Measurements from ENCODE around the gene EPN1.

EPN1 gene

DNA sequence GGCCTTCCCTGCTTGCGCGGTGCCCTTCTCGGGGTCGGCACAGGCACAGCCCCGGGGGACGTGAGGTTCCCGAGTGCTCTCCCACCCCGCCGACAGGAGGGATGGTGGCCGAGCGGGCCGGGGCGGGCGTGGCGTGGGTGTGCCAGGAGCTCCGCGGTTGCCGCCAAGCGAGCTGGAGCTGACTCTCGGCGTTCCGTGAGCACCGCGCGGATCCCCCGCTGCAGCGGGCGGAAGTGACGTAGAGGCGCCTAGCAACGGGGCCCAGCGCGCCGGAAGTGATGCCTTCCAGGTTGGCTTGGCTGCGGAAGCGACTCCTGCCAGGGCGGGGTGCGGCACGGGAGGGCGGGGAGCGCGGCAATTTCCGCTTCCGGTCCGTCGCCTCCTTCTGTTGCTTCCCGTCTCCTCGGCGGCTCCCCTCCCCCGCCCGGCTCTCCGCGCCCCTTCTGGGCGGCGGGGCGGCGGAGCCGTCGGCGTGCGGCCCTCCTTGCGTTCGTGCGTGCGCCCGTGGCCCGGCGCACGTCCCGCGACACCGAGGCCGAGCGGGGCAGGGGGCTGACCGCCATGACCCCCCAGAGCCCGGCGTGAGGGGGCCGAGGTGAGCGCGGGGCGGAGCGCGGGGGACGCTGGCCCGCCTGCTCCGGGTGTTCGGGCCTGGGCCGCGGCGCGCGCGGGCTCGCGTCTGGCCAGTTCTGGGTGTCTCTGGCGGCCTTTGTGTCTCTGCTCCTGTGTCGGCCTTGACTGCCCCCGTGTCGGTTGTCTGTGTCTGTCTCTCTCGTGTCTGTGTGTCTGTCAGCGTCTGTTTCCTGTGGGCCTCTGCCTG is at the start of gene EPN1:
EPN1 (plus strand) TSS at position 386 of the 820 bp plus-strand sequence. CDS start 3,402 bp downstream, outside the sequence.
- peak; percentile 97 for DNase-seq (ENCODE audit: low read depth)

DNA sequence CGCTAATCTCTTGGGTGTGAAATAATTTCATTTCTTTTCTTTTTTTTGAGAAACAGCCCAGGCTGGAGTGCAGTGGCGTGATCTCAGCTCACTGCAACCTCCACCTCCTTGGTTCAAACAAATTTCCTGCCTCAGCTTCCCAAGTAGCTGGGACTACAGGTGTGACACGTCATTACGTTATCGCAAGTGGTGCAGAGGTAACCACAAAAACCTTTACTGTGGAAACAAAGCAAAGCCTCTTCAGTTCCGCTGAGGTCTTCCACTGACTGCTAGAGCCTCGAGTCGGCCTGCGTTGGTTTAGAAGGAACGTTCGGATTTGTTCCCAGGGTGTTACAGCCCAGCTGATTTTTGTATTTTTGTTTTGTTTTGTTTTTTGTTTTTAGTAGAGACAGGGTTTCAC is 48.7 kb upstream of the EPN1 start:
- DNase-seq (ENCODE audit: low read depth): no peak

- DNase-seq (ENCODE audit: low read depth): peak; percentile 83
Measured at GRCh38 chr19:55632463-55632834, 42.6 kb upstream of the EPN1 start.

GRCh38 chr19:55633861-55634260 is 41.2 kb upstream of the EPN1 start:
- DNase-seq (ENCODE audit: low read depth): no peak

GRCh38 chr19:55635334-55635717 is 39.7 kb upstream of the EPN1 start:
- no peak for DNase-seq (ENCODE audit: low read depth)

DNA sequence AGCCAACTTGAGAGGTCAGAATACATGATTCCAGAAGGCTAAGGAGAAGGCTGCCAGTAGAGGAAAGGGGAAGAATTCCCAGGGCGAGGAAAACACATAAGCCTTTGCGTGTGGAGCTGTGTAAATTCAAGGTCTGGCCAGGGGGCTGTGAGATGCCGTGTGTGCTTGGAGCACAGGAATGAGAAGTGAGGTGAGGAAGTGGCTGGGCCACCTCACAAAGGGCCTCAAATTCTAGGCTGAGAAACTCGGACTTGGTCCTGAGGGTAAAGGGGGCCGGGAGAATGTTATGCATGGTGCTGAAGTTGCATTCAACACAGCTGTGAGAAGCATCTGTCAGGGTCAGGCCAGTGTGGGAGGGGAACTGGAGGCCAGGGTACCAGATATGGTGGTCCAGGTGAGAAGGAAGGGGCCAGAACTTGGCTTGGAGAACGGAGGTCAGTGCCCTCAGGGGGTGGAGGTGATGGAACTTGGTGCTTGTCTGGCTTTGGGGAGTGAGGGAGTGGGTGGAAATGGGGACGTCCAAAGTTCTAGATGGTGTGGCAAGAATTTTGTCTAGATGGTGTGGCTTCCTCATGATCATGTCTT is 39.1 kb upstream of the EPN1 start:
- no peak for DNase-seq (ENCODE audit: low read depth)

DNA sequence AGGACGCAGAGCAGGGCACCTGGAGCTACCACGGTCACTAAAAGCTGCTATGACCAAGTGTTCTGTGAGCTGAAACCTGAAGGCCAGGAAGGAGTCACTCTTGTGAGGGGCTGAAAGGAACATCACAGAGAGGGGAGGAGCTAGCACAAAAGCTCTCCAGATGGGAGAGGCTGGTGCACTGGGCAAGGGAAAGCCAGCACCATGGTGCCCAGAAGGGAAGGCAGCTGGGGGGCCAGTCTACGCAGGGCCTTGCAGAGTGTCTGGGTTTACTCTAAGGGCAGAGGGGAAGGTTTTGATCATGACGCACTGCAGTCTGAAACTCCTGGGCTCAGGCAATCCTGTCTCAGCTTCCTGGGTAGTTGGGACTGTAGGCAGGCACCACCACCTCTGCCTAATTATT is 38.3 kb upstream of the EPN1 start:
- DNase-seq (ENCODE audit: low read depth): no peak

- DNase-seq (ENCODE audit: low read depth): no peak
Measured at GRCh38 chr19:55637534-55637933, 37.5 kb upstream of the EPN1 start.

- DNase-seq (ENCODE audit: low read depth): no peak
Measured at GRCh38 chr19:55638864-55639359, 36.1 kb upstream of the EPN1 start.

GRCh38 chr19:55640043-55640576 is 34.9 kb upstream of the EPN1 start:
- no peak for DNase-seq (ENCODE audit: low read depth)

DNA sequence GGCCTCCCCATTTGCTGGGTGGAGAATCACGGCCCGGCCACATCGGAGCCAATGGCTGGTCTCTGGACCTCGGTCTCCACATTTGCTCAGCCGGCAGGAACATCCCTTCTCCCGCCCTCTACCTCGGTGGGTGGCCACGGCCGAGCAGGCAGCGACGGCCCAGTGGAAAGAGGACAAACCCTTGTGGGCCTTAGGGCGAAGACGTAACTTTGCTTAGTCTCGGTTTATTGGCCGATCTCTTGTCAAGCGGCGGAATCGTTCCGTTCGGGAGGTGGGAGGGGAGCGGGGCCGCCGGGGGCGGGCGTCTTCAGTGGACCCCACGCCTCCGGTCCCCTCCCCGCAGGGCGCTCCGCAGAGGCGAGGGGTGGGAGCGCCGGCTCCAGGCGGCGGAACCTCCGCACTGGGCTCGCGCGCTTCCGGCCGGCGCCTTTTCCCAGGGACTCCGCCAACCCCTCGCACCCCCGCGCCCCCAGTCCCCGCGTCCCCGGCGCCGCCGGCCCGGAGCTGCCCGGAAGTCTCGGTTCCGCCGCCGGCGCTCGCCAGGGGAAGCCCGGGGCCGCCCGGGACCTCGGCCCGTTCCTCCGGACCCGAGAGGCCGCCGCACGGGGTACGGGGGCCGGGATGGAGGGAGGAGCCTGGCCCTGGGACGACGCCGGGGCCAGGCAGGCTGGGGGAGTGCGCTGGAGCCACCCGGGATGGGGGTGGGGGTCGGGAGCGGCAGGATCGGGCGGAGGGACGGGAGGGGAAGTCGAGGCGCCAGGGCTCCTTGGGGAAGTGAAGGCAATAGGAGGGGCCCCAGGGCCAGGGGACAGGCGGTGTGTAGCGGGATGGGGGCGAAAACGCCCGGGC is 34.2 kb upstream of the EPN1 start, which contains the start of gene ZNF580:
ZNF580 (plus strand) TSS at position 426 of the 849 bp plus-strand sequence. CDS start 1,507 bp downstream, outside the sequence.
- DNase-seq (ENCODE audit: low read depth): no peak

GRCh38 chr19:55641426-55642152 is 33.4 kb upstream of the EPN1 start:
- DNase-seq (ENCODE audit: low read depth): no peak

GRCh38 chr19:55642153-55643002 is 32.6 kb upstream of the EPN1 start:
- no peak for DNase-seq (ENCODE audit: low read depth)

- peak; percentile 60 for DNase-seq (ENCODE audit: low read depth)
Measured at GRCh38 chr19:55643003-55643886, 31.8 kb upstream of the EPN1 start, which contains the start of gene ZNF581. TSS of gene ZNF581 (plus strand) at chr19:55643649. CDS start at chr19:55644572, 923 bp downstream.

DNA sequence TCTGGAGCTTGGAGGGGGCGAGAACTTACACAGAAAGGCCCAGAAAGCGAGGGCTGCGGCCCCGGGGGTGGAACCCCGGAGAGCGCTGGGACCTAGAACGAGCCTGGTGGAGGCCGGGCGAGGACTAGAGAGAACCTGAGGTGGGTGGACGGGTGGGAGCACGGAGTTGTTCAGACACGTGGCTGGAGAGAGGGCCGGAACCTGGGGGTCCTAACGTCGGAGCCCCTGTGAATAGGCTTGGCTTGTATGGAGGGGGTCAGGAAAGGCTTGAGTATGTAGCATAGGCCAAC is 31.2 kb upstream of the EPN1 start:
- DNase-seq (ENCODE audit: low read depth): no peak

DNA sequence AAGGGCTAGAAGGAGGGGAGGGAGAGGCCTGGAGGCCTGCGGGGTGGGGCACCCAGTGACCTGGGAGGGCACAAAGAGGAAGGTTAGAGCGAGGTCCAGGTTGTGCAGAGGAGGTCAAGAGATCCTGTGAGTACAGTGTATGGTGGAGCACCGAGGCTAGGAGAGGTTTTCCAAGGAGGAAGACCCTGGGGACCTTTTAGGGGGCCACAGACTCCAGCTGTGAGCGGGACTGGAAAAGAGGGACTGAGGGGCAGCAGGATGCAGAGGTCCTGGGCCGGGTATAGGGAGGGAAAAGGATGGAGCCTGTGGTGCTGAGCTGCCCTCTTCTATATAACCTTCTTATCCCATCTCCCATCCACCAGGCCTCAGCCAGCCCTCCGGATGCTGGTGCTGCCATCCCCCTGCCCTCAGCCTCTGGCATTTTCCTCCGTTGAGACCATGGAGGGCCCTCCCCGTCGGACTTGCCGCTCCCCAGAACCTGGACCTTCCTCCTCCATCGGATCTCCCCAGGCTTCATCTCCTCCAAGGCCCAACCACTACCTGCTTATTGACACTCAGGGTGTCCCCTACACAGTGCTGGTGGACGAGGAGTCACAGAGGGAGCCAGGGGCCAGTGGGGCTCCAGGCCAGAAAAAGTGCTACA is 30.7 kb upstream of the EPN1 start:
- DNase-seq (ENCODE audit: low read depth): no peak

DNA sequence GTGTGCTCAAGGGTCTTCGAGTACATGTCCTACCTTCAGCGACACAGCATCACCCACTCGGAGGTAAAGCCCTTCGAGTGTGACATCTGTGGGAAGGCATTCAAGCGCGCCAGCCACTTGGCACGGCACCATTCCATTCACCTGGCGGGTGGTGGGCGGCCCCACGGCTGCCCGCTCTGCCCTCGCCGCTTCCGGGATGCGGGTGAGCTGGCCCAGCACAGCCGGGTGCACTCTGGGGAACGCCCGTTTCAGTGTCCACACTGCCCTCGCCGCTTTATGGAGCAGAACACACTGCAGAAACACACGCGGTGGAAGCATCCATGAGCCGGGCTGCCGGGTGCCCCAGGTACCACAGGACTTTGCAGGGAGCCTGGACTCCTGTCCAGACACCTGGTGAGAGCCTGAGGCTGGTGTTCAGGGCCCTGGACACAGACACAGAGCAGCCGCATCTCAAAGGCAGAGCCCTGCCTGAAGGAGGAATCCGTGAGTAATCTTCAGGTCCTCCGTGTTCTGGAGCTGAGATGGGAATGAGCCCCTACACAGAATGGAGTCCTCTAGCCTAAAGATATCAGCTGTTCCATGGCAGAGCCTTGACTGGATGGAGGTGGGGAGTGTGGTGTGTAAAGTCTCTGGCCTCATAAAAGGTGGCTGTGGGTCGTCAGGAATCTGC is 30.0 kb upstream of the EPN1 start:
- DNase-seq (ENCODE audit: low read depth): no peak

DNA sequence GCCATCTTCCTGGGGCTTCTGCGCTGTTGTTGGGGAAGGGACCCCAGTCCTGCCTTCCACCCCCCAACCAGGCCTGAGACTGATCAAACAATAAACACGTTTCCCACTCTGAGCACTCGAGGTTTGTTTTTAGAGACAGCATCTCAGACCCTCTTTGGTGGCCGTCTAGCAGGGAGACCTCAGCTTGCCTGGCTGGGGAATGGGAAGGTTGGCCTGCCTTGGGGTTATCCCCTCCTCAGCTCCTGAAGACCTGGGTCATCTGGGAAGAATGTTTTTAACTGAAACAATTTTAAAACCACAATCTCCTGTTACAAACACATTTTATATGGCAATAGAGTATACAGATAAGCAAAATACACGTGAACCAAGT is 29.5 kb upstream of the EPN1 start:
- no peak for DNase-seq (ENCODE audit: low read depth)
